Superior temporal gyrus (tissue), 1 donor: Measurements from ENCODE around the gene FOXA3.
A peak's percentile ranks its signal among the peaks of the same experiment; 100 is the strongest.
"Not testable (repeated sequence)": the region's sequence is repeated elsewhere in the genome, so short reads cannot be mapped to it uniquely, and the experiment has no call there.

Source experiments
- DNase-seq: peaks from one replicate; pipeline ENCODE4 v3.0.0-alpha.2; 2016; ENCODE audit errors: extremely low spot score

FOXA3 gene

GRCh38 chr19:45890877-45891276 is 26.8 kb downstream of the FOXA3 start:
- no peak for DNase-seq

- no peak for DNase-seq
Observed at GRCh38 chr19:45895519-45895972, 31.4 kb downstream of the FOXA3 start.

- not testable (repeated sequence) for DNase-seq
Observed at GRCh38 chr19:45895983-45896599, 32.0 kb downstream of the FOXA3 start.

GRCh38 chr19:45897261-45897812 is 33.2 kb downstream of the FOXA3 start:
- no peak for DNase-seq

DNA sequence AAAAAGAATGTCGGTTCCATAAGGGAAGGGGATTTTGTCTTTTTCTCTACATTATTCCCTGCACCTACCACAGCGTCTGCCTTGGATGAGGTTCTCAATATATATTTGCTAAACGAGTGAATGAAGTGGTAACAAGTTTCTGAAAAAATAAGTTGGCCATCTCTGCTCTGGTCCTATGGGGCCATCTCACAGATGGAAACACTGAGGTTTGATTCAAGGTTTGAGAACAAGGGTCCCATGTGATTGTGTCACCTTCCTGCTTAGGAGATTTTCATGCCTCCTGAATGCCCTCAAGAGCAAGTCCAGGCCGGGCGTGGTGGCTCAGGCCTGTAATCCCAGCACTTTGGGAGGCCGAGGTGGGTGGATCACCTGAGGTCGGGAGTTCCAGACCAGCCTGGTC is 35.1 kb downstream of the FOXA3 start:
- DNase-seq = no peak

DNA sequence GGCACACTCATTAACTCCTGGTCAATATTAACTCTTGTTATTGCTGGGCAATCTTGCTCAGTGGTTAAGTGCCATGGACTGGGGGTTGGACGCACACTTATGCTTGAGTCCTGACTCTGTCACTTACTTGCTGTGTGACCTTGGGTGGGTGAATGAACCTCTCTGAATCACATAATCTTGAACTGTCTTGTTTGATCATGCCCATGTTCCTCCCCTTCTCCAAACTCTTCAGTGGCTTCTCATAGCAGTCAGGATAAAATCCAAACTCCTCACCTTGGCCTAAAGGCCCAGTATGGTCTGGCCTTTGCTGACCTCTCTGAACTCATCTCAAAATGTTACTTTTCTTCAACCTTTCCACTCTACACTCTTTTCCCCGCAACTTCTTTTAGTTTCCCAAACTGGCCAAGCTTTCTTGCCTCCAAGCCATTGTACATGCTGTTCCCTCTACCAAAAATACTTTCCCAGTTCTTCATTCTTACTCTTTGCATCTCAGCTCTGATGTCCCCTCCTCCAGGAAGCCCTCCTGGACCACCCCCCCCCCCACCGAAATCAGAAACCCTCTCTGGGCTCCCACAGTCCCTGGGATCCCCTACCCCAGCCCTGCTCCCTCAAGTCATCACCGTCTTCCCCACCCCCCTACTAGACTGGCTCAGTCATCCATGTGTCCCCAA is 35.9 kb downstream of the FOXA3 start:
- no peak for DNase-seq

- no peak for DNase-seq
Observed at GRCh38 chr19:45900738-45901431, 36.8 kb downstream of the FOXA3 start.

GRCh38 chr19:45901432-45901911 is 37.3 kb downstream of the FOXA3 start:
- no peak for DNase-seq

DNA sequence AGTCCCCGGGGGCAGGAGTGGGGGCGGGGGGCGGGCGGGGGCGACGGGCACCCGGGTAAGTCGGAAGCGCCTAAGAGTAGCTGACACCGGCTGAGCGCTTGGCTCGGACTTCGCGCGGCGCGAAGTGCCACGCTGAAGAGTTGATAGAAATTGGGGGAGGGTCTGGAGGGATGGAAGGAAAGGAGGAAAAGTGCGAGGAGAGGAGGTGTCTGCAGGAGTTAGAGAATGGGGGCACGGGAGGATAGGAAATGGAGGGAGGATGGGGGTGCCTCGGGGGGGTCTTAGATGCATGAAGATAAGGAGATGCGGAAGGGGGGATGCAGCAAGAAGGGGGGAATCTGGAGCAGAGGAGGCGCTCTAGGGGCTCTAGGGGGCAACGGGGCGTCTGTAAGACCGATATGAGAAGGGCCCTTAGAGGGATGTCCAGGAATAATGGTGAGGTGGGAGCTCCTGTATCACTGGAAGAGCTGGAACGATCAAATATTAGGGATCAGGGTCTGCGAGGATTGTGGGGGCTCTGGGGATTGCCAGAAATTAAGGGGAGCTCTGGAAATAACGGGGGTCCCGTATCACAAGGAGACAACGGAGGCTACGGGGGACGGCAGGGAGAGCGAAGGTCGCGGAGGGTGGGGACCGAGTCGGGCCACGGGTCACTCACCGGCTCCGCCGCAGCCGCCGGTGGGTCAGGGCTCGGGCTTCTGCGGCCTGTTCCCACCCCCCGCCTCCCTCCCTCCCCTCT is 38.0 kb downstream of the FOXA3 start, which contains the start of gene MYPOP:
Gene MYPOP, minus strand, starts transcription at position 702 of the 739 bp plus-strand sequence. CDS start 840 bp downstream, outside the sequence.
- DNase-seq = no peak

DNA sequence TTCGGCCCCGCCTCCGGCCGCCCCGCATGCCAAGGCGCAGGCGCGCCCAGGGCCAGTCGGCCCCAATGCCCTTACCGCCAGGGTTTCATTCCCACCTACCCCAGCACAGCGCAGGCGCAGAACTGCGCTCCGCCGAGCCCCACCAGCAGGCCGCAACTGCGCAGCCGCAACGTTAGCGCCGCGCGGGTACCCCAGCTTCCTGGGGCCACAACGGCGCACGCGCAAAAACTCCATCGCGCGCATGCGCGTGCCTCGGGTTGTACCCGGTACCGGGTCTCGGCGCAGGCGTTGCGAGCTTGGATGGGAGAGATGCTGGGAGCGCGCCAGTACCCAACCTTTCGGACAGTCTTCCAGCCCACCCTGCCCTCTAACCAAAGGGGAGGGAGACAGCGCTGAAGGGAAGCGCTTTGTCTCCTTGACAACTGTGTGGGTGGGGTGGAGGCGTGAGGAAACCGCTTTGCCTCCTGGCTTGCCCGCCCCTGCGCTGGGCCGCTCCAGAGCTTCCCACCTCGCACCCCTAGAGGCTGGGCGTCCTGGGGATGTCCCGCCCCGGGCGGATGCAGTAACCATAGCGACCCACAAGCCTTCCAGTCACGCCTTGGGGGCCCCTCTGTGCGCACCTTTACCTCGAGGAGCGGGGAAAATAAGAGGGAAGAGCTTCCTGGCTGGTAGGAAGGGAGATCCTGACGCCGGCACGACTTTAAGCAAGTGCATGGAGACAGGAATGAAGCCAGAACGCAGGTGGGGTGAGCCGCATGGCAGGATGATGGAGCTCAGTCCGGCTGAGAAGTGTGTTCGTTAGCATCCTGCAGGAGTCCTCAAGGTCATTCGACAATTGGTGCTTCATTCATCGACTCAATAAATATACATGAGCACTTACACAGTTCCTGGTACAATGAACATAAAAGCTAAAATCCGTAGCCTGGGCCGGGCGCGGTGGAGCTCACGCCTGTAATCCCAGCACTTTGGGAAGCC is 38.8 kb downstream of the FOXA3 start:
- peak; percentile 99 for DNase-seq

DNA sequence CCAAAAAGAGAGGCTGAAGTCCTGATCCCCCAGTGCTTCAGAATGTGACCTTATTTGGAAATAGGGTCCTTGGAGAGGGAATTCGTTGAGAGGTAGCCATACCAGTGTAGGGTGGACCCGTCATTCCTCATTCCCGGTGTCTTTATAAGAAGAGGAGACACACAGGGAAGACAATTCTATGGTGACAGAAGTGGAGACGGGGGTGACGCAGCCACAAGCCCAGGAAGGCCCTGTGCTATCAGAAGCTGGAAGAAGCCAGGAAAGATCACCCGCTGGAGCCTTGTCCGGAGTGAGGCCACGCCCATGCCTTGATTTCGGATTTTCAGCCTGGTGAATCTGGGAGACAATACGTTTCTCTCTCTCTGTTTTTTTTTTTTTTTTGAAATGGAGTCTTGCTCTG is 40.9 kb downstream of the FOXA3 start:
- DNase-seq = no peak

DNA sequence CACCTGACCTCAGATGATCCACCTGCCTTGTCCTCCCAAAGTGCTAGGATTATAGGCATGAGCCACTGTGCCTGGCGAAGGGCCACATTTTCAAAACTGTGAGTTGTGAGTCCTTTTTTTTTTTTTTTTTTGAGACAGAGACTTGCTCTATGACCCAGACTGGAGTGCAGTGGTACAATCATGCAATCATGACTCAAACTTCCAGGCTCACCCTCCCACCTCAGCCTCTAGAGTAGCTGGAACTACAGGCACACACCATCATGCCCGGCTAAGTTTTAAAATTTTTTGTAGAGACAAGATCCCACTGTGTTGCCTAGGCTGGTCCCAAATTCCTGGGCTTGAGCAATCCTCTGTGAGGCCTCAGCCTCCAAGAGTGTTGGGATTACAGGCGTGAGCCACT is 42.1 kb downstream of the FOXA3 start:
- no peak for DNase-seq

GRCh38 chr19:45908956-45909355 is 44.8 kb downstream of the FOXA3 start:
- DNase-seq = no peak

GRCh38 chr19:45911291-45911690 is 47.2 kb downstream of the FOXA3 start:
- DNase-seq = no peak

GRCh38 chr19:45913874-45914830 is 50.0 kb downstream of the FOXA3 start, which contains the start of gene NANOS2:
Gene NANOS2 (minus strand): TSS chr19:45914778. CDS start chr19:45914693, 85 bp downstream.
- no peak for DNase-seq

- DNase-seq = peak; percentile 75
Observed at GRCh38 chr19:45917421-45918091, 53.4 kb downstream of the FOXA3 start.

- DNase-seq = no peak
Observed at GRCh38 chr19:45918721-45919120, 54.6 kb downstream of the FOXA3 start.

DNA sequence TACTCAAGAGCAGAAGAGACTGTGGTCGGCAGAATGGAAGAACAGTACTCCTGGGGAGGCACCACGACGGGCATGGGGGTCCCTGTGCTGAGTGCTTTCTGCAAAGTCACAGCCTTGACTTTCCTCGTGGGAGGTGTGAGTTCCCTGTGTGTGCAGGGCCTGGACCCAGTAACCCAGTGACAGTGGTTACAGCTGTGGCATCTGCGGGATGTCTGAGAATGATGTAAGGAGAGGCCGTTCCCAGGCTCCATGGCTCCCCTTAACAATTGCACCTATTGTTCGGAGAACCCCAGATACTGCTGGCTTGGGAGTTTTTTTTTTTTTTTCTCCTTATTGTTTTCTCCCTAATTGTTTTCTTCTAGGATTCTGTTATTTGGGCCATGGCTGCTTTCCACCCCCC is 55.6 kb downstream of the FOXA3 start:
- peak; percentile 83 for DNase-seq

- DNase-seq = no peak
Observed at GRCh38 chr19:45920458-45920857, 56.3 kb downstream of the FOXA3 start.
